DND-41 (cell line): ENCODE results near the gene ZNF860.

Experiments used
- ATAC-seq: fragments of 200-7000 bp; cut with Tn5 transposase; 3 replicates; pipeline ENCODE4 v1.9.1; 2021; ENCODE audit warnings: low read depth; ENCODE audit not compliant: insufficient read depth
- DNase-seq: peaks from one replicate; pipeline ENCODE4 v3.0.0-alpha.2; 2020
- H2AFZ ChIP-seq: 2 replicates; pipeline ENCODE4 v1.6.0; 2012; ENCODE audit warnings: low read depth, low read length
- H3K27ac ChIP-seq: 2 replicates; pipeline ENCODE4 v1.5.1; 2012; ENCODE audit warnings: low read length, inconsistent platforms
- H3K27me3 ChIP-seq: fragments of 200-600 bp; sonication (generic); 2 replicates; pipeline ENCODE4 v1.6.0; 2012; ENCODE audit warnings: low read length, mild to moderate bottlenecking, inconsistent platforms; ENCODE audit not compliant: insufficient read depth, poor library complexity
- H3K36me3 ChIP-seq: 2 replicates; pipeline ENCODE4 v1.5.1; 2012; ENCODE audit warnings: low read length, inconsistent platforms; ENCODE audit not compliant: insufficient read depth
- H3K4me1 ChIP-seq: 2 replicates; pipeline ENCODE4 v1.5.1; 2012; ENCODE audit warnings: mild to moderate bottlenecking, low read length; ENCODE audit not compliant: insufficient read depth
- H3K4me2 ChIP-seq: 2 replicates; pipeline ENCODE4 v1.6.0; 2012; ENCODE audit warnings: mild to moderate bottlenecking, moderate library complexity, low read length, inconsistent platforms; ENCODE audit not compliant: insufficient read depth
- H3K4me3 ChIP-seq, 2 experiments: fragments of 200-600 bp in 1 of 2; shearing (Covaris generic) in 1 of 2; 2 replicates each; pipeline ENCODE4 v1.5.1; 2012 to 2016; ENCODE audit warnings: inconsistent platforms in 2 of 2, low read length in 2 of 2, mild to moderate bottlenecking in 2 of 2, low read depth in 1 of 2, moderate library complexity in 1 of 2
- H3K79me2 ChIP-seq: 2 replicates; pipeline ENCODE4 v1.6.0; 2012; ENCODE audit warnings: low read length, inconsistent platforms; ENCODE audit not compliant: insufficient read depth
- H3K9ac ChIP-seq: 2 replicates; pipeline ENCODE4 v1.6.0; 2012; ENCODE audit warnings: low read depth, mild to moderate bottlenecking, inconsistent platforms, low read length, moderate library complexity
- H3K9me3 ChIP-seq: 2 replicates; pipeline ENCODE4 v1.5.1; 2012; ENCODE audit warnings: low read length, moderate library complexity, mild to moderate bottlenecking, inconsistent platforms; ENCODE audit not compliant: insufficient read depth, severe bottlenecking
- H4K20me1 ChIP-seq: 2 replicates; pipeline ENCODE4 v1.6.0; 2012; ENCODE audit warnings: low read length; ENCODE audit not compliant: insufficient read depth
- EZH2 ChIP-seq: IDR thresholded peaks from 3 replicates; pipeline ENCODE4 v1.6.1; 2012; ENCODE audit warnings: borderline replicate concordance, low read depth, mild to moderate bottlenecking, moderate library complexity, low read length, inconsistent platforms; ENCODE audit not compliant: severe bottlenecking
- TF ChIP-seq, protein P1 (sequence below): IDR thresholded peaks from 2 replicates; pipeline ENCODE4 v1.5.1; 2012; ENCODE audit warnings: borderline replicate concordance, low read length, moderate library complexity, mild to moderate bottlenecking; ENCODE audit not compliant: poor library complexity, severe bottlenecking; ENCODE audit errors: extremely low read depth

The ZNF860 gene

GRCh38 chr3:31978553-31978952, 3.0 kb upstream of the ZNF860 start:
- Histone ChIP-seq H3K4me1 (peaks cover 14% of the 10 kb centered on the region), H3K9me3 (no peaks in the 10 kb centered on the region), H3K4me2 (no peak overlapping the region), H3K9ac (no peak overlapping the region), H3K36me3 (no peaks in the 10 kb centered on the region), H3K4me3 (no peak overlapping the region), H4K20me1 (no peaks in the 10 kb centered on the region), H3K27me3 (peaks cover 23% of the 10 kb centered on the region), H2AFZ (no peak overlapping the region), H3K79me2 (no peaks in the 10 kb centered on the region), H3K27ac (no peak overlapping the region)
- ATAC-seq (no peak), DNase-seq (no peak)
- TF ChIP-seq, protein P1, sequence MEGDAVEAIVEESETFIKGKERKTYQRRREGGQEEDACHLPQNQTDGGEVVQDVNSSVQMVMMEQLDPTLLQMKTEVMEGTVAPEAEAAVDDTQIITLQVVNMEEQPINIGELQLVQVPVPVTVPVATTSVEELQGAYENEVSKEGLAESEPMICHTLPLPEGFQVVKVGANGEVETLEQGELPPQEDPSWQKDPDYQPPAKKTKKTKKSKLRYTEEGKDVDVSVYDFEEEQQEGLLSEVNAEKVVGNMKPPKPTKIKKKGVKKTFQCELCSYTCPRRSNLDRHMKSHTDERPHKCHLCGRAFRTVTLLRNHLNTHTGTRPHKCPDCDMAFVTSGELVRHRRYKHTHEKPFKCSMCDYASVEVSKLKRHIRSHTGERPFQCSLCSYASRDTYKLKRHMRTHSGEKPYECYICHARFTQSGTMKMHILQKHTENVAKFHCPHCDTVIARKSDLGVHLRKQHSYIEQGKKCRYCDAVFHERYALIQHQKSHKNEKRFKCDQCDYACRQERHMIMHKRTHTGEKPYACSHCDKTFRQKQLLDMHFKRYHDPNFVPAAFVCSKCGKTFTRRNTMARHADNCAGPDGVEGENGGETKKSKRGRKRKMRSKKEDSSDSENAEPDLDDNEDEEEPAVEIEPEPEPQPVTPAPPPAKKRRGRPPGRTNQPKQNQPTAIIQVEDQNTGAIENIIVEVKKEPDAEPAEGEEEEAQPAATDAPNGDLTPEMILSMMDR = no peak
- no peak for TF ChIP-seq EZH2

- Histone ChIP-seq H2AFZ (no peak overlapping the region), H3K79me2 (no peaks in the 10 kb centered on the region), H3K4me2 (no peak overlapping the region), H3K4me3 (no peak overlapping the region), H3K4me1 (peaks cover 14% of the 10 kb centered on the region), H4K20me1 (no peaks in the 10 kb centered on the region), H3K36me3 (no peaks in the 10 kb centered on the region), H3K27ac (no peak overlapping the region), H3K9me3 (no peaks in the 10 kb centered on the region), H3K27me3 (peaks cover 23% of the 10 kb centered on the region), H3K9ac (no peak overlapping the region)
- DNase-seq = no peak
- ATAC-seq = no peak
- no peak for TF ChIP-seq EZH2
- TF ChIP-seq, protein P1 = no peak
These were observed 2.4 kb upstream of the ZNF860 start for GRCh38 chr3:31979001-31979697.

DNA sequence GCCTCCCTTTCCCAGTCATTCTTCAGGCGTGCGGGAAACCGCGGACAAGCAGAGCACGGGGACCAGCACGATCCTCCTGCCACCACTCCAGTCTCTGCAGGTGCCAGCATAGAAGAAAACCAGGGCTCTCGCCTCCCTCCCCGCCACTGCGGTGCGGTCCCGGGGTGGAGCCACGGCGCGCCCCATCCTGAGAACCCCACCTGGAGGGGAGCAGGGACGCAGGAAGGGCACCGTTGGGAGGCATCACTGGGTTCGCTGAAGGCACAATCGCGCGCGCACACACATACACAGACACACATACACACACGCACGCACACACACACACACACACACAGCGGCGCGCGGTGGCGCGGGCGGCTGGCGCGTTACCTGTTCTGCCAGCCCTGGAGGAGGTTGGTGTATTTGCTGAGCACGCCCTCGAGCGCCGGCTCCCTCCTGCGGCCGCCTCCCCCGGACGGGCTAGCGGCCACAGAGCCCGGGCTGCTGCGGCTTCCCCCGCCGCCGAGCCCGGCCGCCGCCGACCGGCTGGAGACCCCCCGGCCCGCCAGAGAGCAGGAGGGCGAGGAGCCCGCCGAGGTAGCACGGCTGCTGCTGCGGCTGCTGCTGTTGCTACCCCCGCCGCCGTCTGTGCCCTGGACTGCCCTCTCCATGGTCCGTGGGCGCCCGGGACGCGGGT, 882 bp upstream of the ZNF860 start:
- Histone ChIP-seq H3K9ac (peak overlapping the region; percentile 43), H3K4me1 (peaks cover 14% of the 10 kb centered on the region), H4K20me1 (no peaks in the 10 kb centered on the region), H3K4me2 (peak overlapping the region; percentile 98), H3K79me2 (no peaks in the 10 kb centered on the region), H3K36me3 (no peaks in the 10 kb centered on the region), H3K27ac (no peak overlapping the region), H3K4me3 (peak overlapping the region; percentile 22 to 69; a peak in 3 of 4 replicates), H3K27me3 (peaks cover 23% of the 10 kb centered on the region), H3K9me3 (no peaks in the 10 kb centered on the region), H2AFZ (peak overlapping the region; percentile 78)
- TF ChIP-seq, protein P1 = no peak
- TF ChIP-seq EZH2 = peak; percentile 96
- ATAC-seq (peak; percentile 82), DNase-seq (peak; percentile 50)
